Keratinocyte (primary cell): ENCODE data around the gene ATIC.

Source experiments
- CTCF ChIP-seq, 3 experiments: IDR thresholded peaks in 1 of 3; conservative IDR thresholded peaks in 1 of 3; optimal IDR thresholded peaks in 1 of 3; 2 replicates in 2 of 3; 3 replicates in 1 of 3; pipeline versions ENCODE3 to v1.5.1; 2011; ENCODE audit warnings: low read length in 3 of 3, mild to moderate bottlenecking in 3 of 3, moderate library complexity in 2 of 3, control low read depth in 1 of 3, inconsistent platforms in 1 of 3; ENCODE audit not compliant: insufficient read depth in 2 of 3; ENCODE audit errors: extremely low read depth in 1 of 3
- EZH2 ChIP-seq: IDR thresholded peaks from one replicate; pipeline ENCODE4 v1.6.1; 2012; ENCODE audit warnings: inconsistent platforms, mild to moderate bottlenecking, low read length, moderate library complexity

GRCh38 chr2:215262303-215262702 lies 49.6 kb upstream of the ATIC start:
- no peak for TF ChIP-seq EZH2
- TF ChIP-seq CTCF (optimal IDR thresholded peaks at IDR 0.05 in 1 of 3, IDR thresholded peaks at IDR 0.05 in 1 of 3, conservative IDR thresholded peaks at IDR 0.05 in 1 of 3; ENCODE audit: extremely low read depth in 1 of 3, insufficient read depth in 2 of 3, low read length in 3 of 3): no peak
